Stomach smooth muscle (tissue), 2 donors: ENCODE results near the gene DDX51.

ENCODE experiments used
- H3K27ac ChIP-seq: one replicate; pipeline ENCODE4 v1.7.0; 2013; ENCODE audit warnings: mild to moderate bottlenecking, low read length, inconsistent platforms
- H3K27me3 ChIP-seq, 2 donors: one replicate each; pipeline ENCODE4 v1.7.0; 2013; ENCODE audit warnings: low read length in 2 of 2; ENCODE audit not compliant: insufficient read depth in 2 of 2, control insufficient read depth in 1 of 2
- H3K36me3 ChIP-seq, 2 donors: one replicate each; pipeline ENCODE4 v1.7.0; 2013; ENCODE audit warnings: low read length in 2 of 2; ENCODE audit not compliant: control insufficient read depth in 2 of 2, insufficient read depth in 2 of 2
- H3K4me1 ChIP-seq: one replicate; pipeline ENCODE4 v1.7.0; 2013; ENCODE audit warnings: low read length; ENCODE audit not compliant: control insufficient read depth, insufficient read depth
- H3K4me3 ChIP-seq, 2 donors: one replicate each; pipeline ENCODE4 v1.7.0; 2013; ENCODE audit warnings: low read length in 2 of 2
- H3K9ac ChIP-seq, 2 donors: one replicate each; pipeline ENCODE4 v1.7.0; 2013; ENCODE audit warnings: low read length in 2 of 2, mild to moderate bottlenecking in 1 of 2
- H3K9me3 ChIP-seq, 2 donors: one replicate each; pipeline ENCODE4 v1.7.0; 2013; ENCODE audit warnings: low read length in 2 of 2; ENCODE audit not compliant: control insufficient read depth in 2 of 2
- donor health status: healthy.
- donor health status: Pancreatic carcinoma.

The DDX51 gene

GRCh38 chr12:132163911-132164288 is 19.8 kb upstream of the DDX51 start:
- Histone ChIP-seq H3K27me3 (peaks cover 4 to 15% of the 10 kb centered on the region in 2 donors), H3K4me1 (peaks cover 10% of the 10 kb centered on the region), H3K36me3 (no peaks in the 10 kb centered on the region), H3K9me3 (no peaks in the 10 kb centered on the region), H3K4me3 (no peak overlapping the region), H3K9ac (no peak overlapping the region), H3K27ac (no peak overlapping the region)

- no peaks in the 10 kb centered on the region for H3K36me3 ChIP-seq
- no peaks in the 10 kb centered on the region for H3K9me3 ChIP-seq
- H3K27ac ChIP-seq = no peak overlapping the region
- H3K9ac ChIP-seq = no peak overlapping the region
- peaks cover 10% of the 10 kb centered on the region for H3K4me1 ChIP-seq
- H3K27me3 ChIP-seq = peaks cover 4 to 10% of the 10 kb centered on the region in 2 donors
- H3K4me3 ChIP-seq = peak overlapping the region in 1 of 2 donors; percentile 22
Measured at GRCh38 chr12:132163041-132163910, 19.2 kb upstream of the DDX51 start.

GRCh38 chr12:132162508-132163031 is 18.5 kb upstream of the DDX51 start:
- peaks cover 0 to 5% of the 10 kb centered on the region in 2 donors for H3K36me3 ChIP-seq
- no peak overlapping the region for H3K27ac ChIP-seq
- no peaks in the 10 kb centered on the region for H3K9me3 ChIP-seq
- H3K27me3 ChIP-seq = peaks cover 4 to 7% of the 10 kb centered on the region in 2 donors
- peak overlapping the region in 1 of 2 donors; percentile 22 for H3K4me3 ChIP-seq
- H3K9ac ChIP-seq = peak overlapping the region in 1 of 2 donors; percentile 42
- H3K4me1 ChIP-seq = peaks cover 10% of the 10 kb centered on the region

GRCh38 chr12:132161796-132162507 is 17.8 kb upstream of the DDX51 start:
- no peak overlapping the region for H3K4me3 ChIP-seq
- no peak overlapping the region for H3K27ac ChIP-seq
- H3K9me3 ChIP-seq = no peaks in the 10 kb centered on the region
- peaks cover 3 to 10% of the 10 kb centered on the region in 2 donors for H3K36me3 ChIP-seq
- no peak overlapping the region for H3K9ac ChIP-seq
- H3K4me1 ChIP-seq = peaks cover 10% of the 10 kb centered on the region
- peaks cover 2 to 7% of the 10 kb centered on the region in 2 donors for H3K27me3 ChIP-seq

GRCh38 chr12:132161036-132161781 is 17.1 kb upstream of the DDX51 start:
- no peak overlapping the region for H3K9ac ChIP-seq
- H3K27ac ChIP-seq = no peak overlapping the region
- H3K4me1 ChIP-seq = peaks cover 10% of the 10 kb centered on the region
- peaks cover 2 to 7% of the 10 kb centered on the region in 2 donors for H3K27me3 ChIP-seq
- H3K36me3 ChIP-seq = peaks cover 11 to 16% of the 10 kb centered on the region in 2 donors
- no peak overlapping the region for H3K4me3 ChIP-seq
- H3K9me3 ChIP-seq = no peaks in the 10 kb centered on the region

GRCh38 chr12:132160601-132161035 is 16.5 kb upstream of the DDX51 start:
- Histone ChIP-seq H3K27ac (no peak overlapping the region), H3K27me3 (peaks cover 2 to 7% of the 10 kb centered on the region in 2 donors), H3K4me1 (peaks cover 10% of the 10 kb centered on the region), H3K9me3 (no peaks in the 10 kb centered on the region), H3K9ac (no peak overlapping the region), H3K4me3 (no peak overlapping the region), H3K36me3 (peaks cover 16 to 18% of the 10 kb centered on the region in 2 donors)

GRCh38 chr12:132160016-132160415 is 15.9 kb upstream of the DDX51 start:
- no peak overlapping the region for H3K27ac ChIP-seq
- H3K36me3 ChIP-seq = peaks cover 16 to 18% of the 10 kb centered on the region in 2 donors
- no peaks in the 10 kb centered on the region for H3K9me3 ChIP-seq
- H3K4me1 ChIP-seq = peaks cover 10% of the 10 kb centered on the region
- H3K27me3 ChIP-seq = peaks cover 2 to 7% of the 10 kb centered on the region in 2 donors
- no peak overlapping the region for H3K9ac ChIP-seq
- H3K4me3 ChIP-seq = no peak overlapping the region

GRCh38 chr12:132159555-132160003 is 15.5 kb upstream of the DDX51 start:
- peaks cover 2 to 7% of the 10 kb centered on the region in 2 donors for H3K27me3 ChIP-seq
- peaks cover 16 to 18% of the 10 kb centered on the region in 2 donors for H3K36me3 ChIP-seq
- H3K27ac ChIP-seq = no peak overlapping the region
- no peak overlapping the region for H3K4me3 ChIP-seq
- H3K9ac ChIP-seq = no peak overlapping the region
- H3K4me1 ChIP-seq = peaks cover 10% of the 10 kb centered on the region
- no peaks in the 10 kb centered on the region for H3K9me3 ChIP-seq

GRCh38 chr12:132158677-132159554 is 14.8 kb upstream of the DDX51 start:
- H3K9ac ChIP-seq = no peak overlapping the region
- peaks cover 2 to 4% of the 10 kb centered on the region in 2 donors for H3K27me3 ChIP-seq
- H3K9me3 ChIP-seq = no peaks in the 10 kb centered on the region
- peaks cover 16 to 18% of the 10 kb centered on the region in 2 donors for H3K36me3 ChIP-seq
- H3K4me1 ChIP-seq = peaks cover 15% of the 10 kb centered on the region
- H3K4me3 ChIP-seq = no peak overlapping the region
- no peak overlapping the region for H3K27ac ChIP-seq
